HG02885 (cell line): ENCODE measurements around the gene MAP6.

ENCODE experiments used
- ATAC-seq: cut with Tn5 transposase; IDR thresholded peaks from one replicate; pipeline ENCODE4 v1.9.1; 2021; ENCODE audit warnings: mild to moderate bottlenecking; ENCODE audit not compliant: unreplicated experiment, poor library complexity

The MAP6 gene

GRCh38 chr11:75667831-75668450 is 897 bp downstream of the MAP6 start:
- ATAC-seq = no peak

GRCh38 chr11:75667255-75667830 is 1.5 kb downstream of the MAP6 start:
- ATAC-seq = no peak

GRCh38 chr11:75665990-75666389 is 2.8 kb downstream of the MAP6 start:
- ATAC-seq = no peak

GRCh38 chr11:75665126-75665525 is 3.7 kb downstream of the MAP6 start:
- no peak for ATAC-seq

- no peak for ATAC-seq
Observed at GRCh38 chr11:75664389-75664788, 4.4 kb downstream of the MAP6 start.

- no peak for ATAC-seq
Observed at GRCh38 chr11:75663808-75664207, 5.0 kb downstream of the MAP6 start.

- no peak for ATAC-seq
Observed at GRCh38 chr11:75659836-75660235, 9.0 kb downstream of the MAP6 start.

- no peak for ATAC-seq
Observed at GRCh38 chr11:75656044-75656727, 12.7 kb downstream of the MAP6 start.

GRCh38 chr11:75655605-75656004 is 13.2 kb downstream of the MAP6 start:
- no peak for ATAC-seq

- peak; percentile 76 for ATAC-seq
Observed at GRCh38 chr11:75654314-75654713, 14.5 kb downstream of the MAP6 start.

- no peak for ATAC-seq
Observed at GRCh38 chr11:75653532-75653931, 15.3 kb downstream of the MAP6 start.

- no peak for ATAC-seq
Observed at GRCh38 chr11:75652936-75653335, 15.9 kb downstream of the MAP6 start.

GRCh38 chr11:75651218-75651617 is 17.6 kb downstream of the MAP6 start:
- ATAC-seq = no peak

- ATAC-seq = no peak
Observed at GRCh38 chr11:75650167-75650723, 18.6 kb downstream of the MAP6 start.

GRCh38 chr11:75644946-75645345 is 23.9 kb downstream of the MAP6 start:
- no peak for ATAC-seq

- no peak for ATAC-seq
Observed at GRCh38 chr11:75644370-75644769, 24.5 kb downstream of the MAP6 start.

- ATAC-seq = no peak
Observed at GRCh38 chr11:75642402-75643113, 26.3 kb downstream of the MAP6 start.

- ATAC-seq = no peak
Observed at GRCh38 chr11:75639762-75640181, 29.1 kb downstream of the MAP6 start.

GRCh38 chr11:75637998-75638397 is 30.8 kb downstream of the MAP6 start:
- no peak for ATAC-seq

- no peak for ATAC-seq
Observed at GRCh38 chr11:75635066-75635862, 33.6 kb downstream of the MAP6 start.
